Dendritic cell treated with granulocyte-macrophage colony-stimulating factor and Interleukin-4, amounts not matched to agents 40 ng/mL and 50 ng/mL, for 4 days (primary cell): Measurements from ENCODE around the gene CFAP299.

Experiments used
- H3K27ac Mint-ChIP-seq: one replicate; pipeline ENCODE4 v1.8.0; 2022; ENCODE audit warnings: mild to moderate bottlenecking, mixed read lengths
- H3K27me3 Mint-ChIP-seq: one replicate; pipeline ENCODE4 v1.8.0; 2022; ENCODE audit warnings: mild to moderate bottlenecking, mixed read lengths
- H3K36me3 Mint-ChIP-seq: one replicate; pipeline ENCODE4 v1.8.0; 2022; ENCODE audit warnings: low read depth, mixed read lengths
- H3K4me1 Mint-ChIP-seq: one replicate; pipeline ENCODE4 v1.8.0; 2022; ENCODE audit warnings: low read depth, mixed read lengths
- H3K4me3 Mint-ChIP-seq: one replicate; pipeline ENCODE4 v1.8.0; 2022; ENCODE audit warnings: mild to moderate bottlenecking, moderate library complexity, mixed read lengths
- H3K9me3 Mint-ChIP-seq: one replicate; pipeline ENCODE4 v1.8.0; 2022; ENCODE audit warnings: mixed read lengths
- intact Hi-C: fragments of 100-400 bp; cut with micrococcal nuclease; formaldehyde crosslinking; loops from one replicate; pipeline ENCODE4 v1.15.0; 2022

CFAP299 gene

GRCh38 chr4:80948995-80949394, 613.5 kb downstream of the CFAP299 start:
- H3K4me1 Mint-ChIP-seq, result no peaks in the 10 kb centered on the region
- H3K9me3 Mint-ChIP-seq, result no peaks in the 10 kb centered on the region
- intact Hi-C loops, result no loop called here
- H3K27ac Mint-ChIP-seq, result no peak overlapping the region
- H3K36me3 Mint-ChIP-seq, result no peaks in the 10 kb centered on the region
- no peak overlapping the region for H3K4me3 Mint-ChIP-seq
- no peaks in the 10 kb centered on the region for H3K27me3 Mint-ChIP-seq

DNA sequence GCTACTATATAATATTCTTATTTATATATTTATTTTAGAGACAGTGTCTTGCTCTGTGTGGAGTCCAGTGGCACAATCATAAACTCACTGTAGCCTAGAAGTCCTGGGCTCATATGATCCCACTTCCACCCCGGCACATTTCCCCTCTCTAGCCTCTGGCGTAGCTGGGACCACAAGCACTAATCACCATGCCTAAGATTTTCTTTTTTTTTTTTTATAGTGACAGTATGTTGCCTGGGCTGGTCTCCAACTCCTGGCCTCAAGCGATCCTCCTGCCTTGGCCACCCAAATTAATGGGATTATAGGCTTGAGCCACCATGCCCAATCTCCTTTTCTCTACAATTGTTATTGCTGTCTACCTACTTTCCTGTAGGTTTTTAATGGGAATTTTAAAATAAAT, 620.9 kb downstream of the CFAP299 start:
- Mint-ChIP-seq H3K4me3 (no peak overlapping the region), H3K36me3 (no peaks in the 10 kb centered on the region), H3K4me1 (no peaks in the 10 kb centered on the region), H3K27ac (no peak overlapping the region), H3K9me3 (no peaks in the 10 kb centered on the region), H3K27me3 (no peaks in the 10 kb centered on the region)
- intact Hi-C loops, result no loop called here

DNA sequence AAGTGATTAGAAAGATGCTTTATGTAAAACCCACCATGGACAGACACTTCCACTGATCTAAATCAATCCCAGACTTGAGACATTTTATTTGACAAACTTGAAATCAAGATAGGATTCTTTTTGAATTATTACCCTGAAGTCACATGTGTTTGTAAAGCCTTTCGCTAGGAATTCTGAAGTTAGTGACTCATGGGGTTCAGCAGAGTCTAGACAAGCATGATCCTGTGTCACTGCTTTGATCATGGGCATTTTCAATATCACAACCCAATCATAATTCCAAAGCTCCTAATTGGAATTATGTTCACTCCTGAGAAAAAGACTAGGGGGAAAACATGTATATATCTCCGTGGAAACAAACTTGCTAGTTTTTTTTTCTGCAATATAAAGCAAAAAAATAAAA, 627.5 kb downstream of the CFAP299 start:
- Mint-ChIP-seq H3K9me3 (no peaks in the 10 kb centered on the region), H3K36me3 (no peaks in the 10 kb centered on the region), H3K4me3 (no peak overlapping the region), H3K27me3 (no peaks in the 10 kb centered on the region), H3K27ac (no peak overlapping the region), H3K4me1 (no peaks in the 10 kb centered on the region)
- intact Hi-C loops, result no loop called here

DNA sequence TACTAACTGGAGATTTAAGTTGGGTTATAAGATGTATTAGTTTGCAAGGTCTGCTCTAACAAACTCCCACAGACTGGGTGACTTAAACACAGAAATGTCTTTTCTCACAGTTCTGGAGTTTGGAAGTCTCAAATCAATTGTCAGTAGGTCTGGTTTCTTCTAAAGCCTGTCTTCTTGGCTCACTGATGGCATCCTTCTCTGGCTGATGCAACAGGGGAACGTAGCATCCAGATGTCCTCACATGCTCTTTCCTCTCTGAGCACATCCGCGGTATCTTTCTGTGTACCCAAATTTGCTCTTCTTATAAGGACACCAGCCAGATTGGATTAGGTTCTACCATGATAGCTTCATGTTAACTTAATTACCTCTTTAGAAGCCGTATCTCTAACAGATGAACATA, 631.8 kb downstream of the CFAP299 start:
- H3K27ac Mint-ChIP-seq, result no peak overlapping the region
- no peaks in the 10 kb centered on the region for H3K9me3 Mint-ChIP-seq
- intact Hi-C loops, result no loop called here
- H3K4me1 Mint-ChIP-seq, result no peaks in the 10 kb centered on the region
- no peak overlapping the region for H3K4me3 Mint-ChIP-seq
- no peaks in the 10 kb centered on the region for H3K36me3 Mint-ChIP-seq
- no peaks in the 10 kb centered on the region for H3K27me3 Mint-ChIP-seq

DNA sequence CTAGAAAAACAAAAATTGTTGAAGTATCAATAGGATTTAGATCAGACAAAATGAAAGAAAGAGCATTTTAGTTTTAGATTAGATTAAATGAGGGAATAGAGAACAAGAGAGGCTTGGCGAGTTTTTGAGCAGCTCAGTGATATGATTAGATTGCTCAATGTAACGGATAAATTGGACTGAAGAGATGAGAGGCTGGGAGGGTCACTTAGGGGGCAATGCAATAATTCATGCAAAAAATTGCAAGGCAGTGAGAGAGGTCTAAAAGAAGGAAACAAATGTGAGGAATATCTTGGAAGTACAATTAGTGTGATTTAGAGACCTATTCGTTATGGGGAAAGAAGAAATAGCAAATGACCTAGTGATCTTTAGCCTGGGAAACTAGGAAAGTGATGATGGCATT, 644.7 kb downstream of the CFAP299 start:
- Mint-ChIP-seq H3K4me3 (no peak overlapping the region), H3K36me3 (no peaks in the 10 kb centered on the region), H3K9me3 (no peaks in the 10 kb centered on the region), H3K4me1 (no peaks in the 10 kb centered on the region), H3K27me3 (no peaks in the 10 kb centered on the region), H3K27ac (no peak overlapping the region)
- intact Hi-C loops, result no loop called here

- H3K4me3 Mint-ChIP-seq, result no peak overlapping the region
- no peaks in the 10 kb centered on the region for H3K9me3 Mint-ChIP-seq
- H3K27ac Mint-ChIP-seq, result no peak overlapping the region
- no peaks in the 10 kb centered on the region for H3K4me1 Mint-ChIP-seq
- H3K36me3 Mint-ChIP-seq, result no peaks in the 10 kb centered on the region
- intact Hi-C loops, result no loop called here
- no peaks in the 10 kb centered on the region for H3K27me3 Mint-ChIP-seq
Observed at GRCh38 chr4:80986011-80986410, 650.5 kb downstream of the CFAP299 start.

- Mint-ChIP-seq H3K4me3 (no peak overlapping the region), H3K9me3 (no peaks in the 10 kb centered on the region), H3K4me1 (no peaks in the 10 kb centered on the region), H3K27ac (no peak overlapping the region), H3K36me3 (no peaks in the 10 kb centered on the region), H3K27me3 (no peaks in the 10 kb centered on the region)
- intact Hi-C loops, result loop anchor here (1.0 kb wide), 1 partner anchor 629 kb away; no protein-coding TSS in a partner anchor
Observed at GRCh38 chr4:80989921-80990544, 654.5 kb downstream of the CFAP299 start.

- Mint-ChIP-seq H3K9me3 (no peaks in the 10 kb centered on the region), H3K4me1 (no peaks in the 10 kb centered on the region), H3K36me3 (no peaks in the 10 kb centered on the region), H3K27me3 (no peaks in the 10 kb centered on the region), H3K27ac (no peak overlapping the region), H3K4me3 (no peak overlapping the region)
- intact Hi-C loops, result loop anchor here (1.0 kb wide), 1 partner anchor 630 kb away; no protein-coding TSS in a partner anchor
Observed at GRCh38 chr4:80990851-80991250, 655.3 kb downstream of the CFAP299 start.

GRCh38 chr4:80999943-81000342, 664.4 kb downstream of the CFAP299 start:
- Mint-ChIP-seq H3K9me3 (no peaks in the 10 kb centered on the region), H3K4me1 (no peaks in the 10 kb centered on the region), H3K4me3 (no peak overlapping the region), H3K27me3 (no peaks in the 10 kb centered on the region), H3K27ac (no peak overlapping the region), H3K36me3 (no peaks in the 10 kb centered on the region)
- intact Hi-C loops, result no loop called here

DNA sequence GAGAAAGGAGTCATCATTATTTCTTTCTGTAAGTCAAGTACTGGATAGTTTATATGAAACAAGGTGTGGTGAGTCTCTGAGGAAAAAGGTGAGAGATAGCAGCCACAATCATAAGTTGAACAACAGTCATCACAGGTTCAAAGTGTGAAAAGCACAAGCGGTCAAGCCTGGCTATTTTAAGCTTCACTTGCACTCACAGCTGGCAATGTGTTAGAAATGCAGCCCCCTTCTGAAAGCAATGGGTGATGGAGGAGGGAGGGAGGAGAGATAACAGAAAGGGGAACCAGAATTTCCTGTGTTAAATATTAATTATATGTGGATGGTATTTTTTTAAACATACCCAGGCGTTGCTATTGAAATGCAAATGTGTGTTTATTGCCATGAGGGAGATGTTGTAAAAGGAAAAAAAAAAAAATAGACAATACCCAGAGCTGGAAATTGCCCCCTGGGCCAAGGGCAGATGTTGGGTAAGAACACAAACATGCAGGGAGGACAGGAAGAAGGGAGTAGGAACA, 668.1 kb downstream of the CFAP299 start:
- H3K27ac Mint-ChIP-seq, result no peak overlapping the region
- no peaks in the 10 kb centered on the region for H3K9me3 Mint-ChIP-seq
- H3K4me3 Mint-ChIP-seq, result no peak overlapping the region
- no peaks in the 10 kb centered on the region for H3K27me3 Mint-ChIP-seq
- H3K4me1 Mint-ChIP-seq, result no peaks in the 10 kb centered on the region
- H3K36me3 Mint-ChIP-seq, result no peaks in the 10 kb centered on the region
- intact Hi-C loops, result no loop called here

- no peak overlapping the region for H3K4me3 Mint-ChIP-seq
- no peaks in the 10 kb centered on the region for H3K27me3 Mint-ChIP-seq
- H3K9me3 Mint-ChIP-seq, result no peaks in the 10 kb centered on the region
Observed at GRCh38 chr4:81007417-81007816, 671.9 kb downstream of the CFAP299 start.

More at GRCh38 chr4:81007417-81007816, 671.9 kb downstream of the CFAP299 start:
- intact Hi-C loops, result no loop called here
- no peaks in the 10 kb centered on the region for H3K4me1 Mint-ChIP-seq
- no peaks in the 10 kb centered on the region for H3K36me3 Mint-ChIP-seq
- H3K27ac Mint-ChIP-seq, result no peak overlapping the region
